Tibial artery (tissue), 4 donors: ENCODE data around the gene MACROD2.

ENCODE experiments used
- DNase-seq, 2 donors: peaks; one replicate each; pipeline ENCODE4 v3.0.0-alpha.2; 2019
- H3K27ac ChIP-seq, 2 donors: fragments of 200-600 bp; sonication (generic) in 1 of 2; 1 replicate in 1 of 2; 2 replicates in 1 of 2; pipeline ENCODE4 v1.5.1; 2018 to 2019; ENCODE audit warnings: mild to moderate bottlenecking in 1 of 2
- H3K27me3 ChIP-seq, 2 donors: fragments of 200-600 bp; sonication (generic) in 1 of 2; one replicate each; pipeline versions ENCODE4 v1.5.1 to v1.6.0; 2016 to 2019
- H3K36me3 ChIP-seq, 3 donors: fragments of 200-600 bp; sonication (generic) in 2 of 3; one replicate each; pipeline ENCODE4 v1.5.1; 2016 to 2019; ENCODE audit warnings: mild to moderate bottlenecking in 2 of 3
- H3K4me1 ChIP-seq, 4 donors: fragments of 200-600 bp; sonication (generic) in 2 of 4; 1 replicate in 3 of 4; 2 replicates in 1 of 4; pipeline ENCODE4 v1.5.1; 2016 to 2019
- H3K4me3 ChIP-seq, 2 donors: fragments of 200-600 bp; sonication (generic) in 1 of 2; 1 replicate in 1 of 2; 2 replicates in 1 of 2; pipeline ENCODE4 v1.5.1; 2018 to 2019; ENCODE audit warnings: mild to moderate bottlenecking in 2 of 2
- H3K9me3 ChIP-seq, 3 donors: fragments of 200-600 bp; sonication (generic) in 1 of 3; one replicate each; pipeline ENCODE4 v1.5.1; 2016 to 2019
- intact Hi-C: fragments of 100-400 bp; cut with DNase I; formaldehyde crosslinking; loops from one replicate; pipeline ENCODE4 v1.15.0; 2023; ENCODE audit warnings: low total_unique reads
- TF ChIP-seq, protein P1 (sequence below), 2 experiments: fragments of 200-600 bp in 1 of 2; fragments of 450-650 bp in 1 of 2; IDR thresholded peaks; one replicate each; pipeline ENCODE4 v1.5.1; 2017 to 2019; ENCODE audit warnings: antibody characterized with exemption in 2 of 2, mild to moderate bottlenecking in 1 of 2, moderate library complexity in 1 of 2

The MACROD2 gene

DNA sequence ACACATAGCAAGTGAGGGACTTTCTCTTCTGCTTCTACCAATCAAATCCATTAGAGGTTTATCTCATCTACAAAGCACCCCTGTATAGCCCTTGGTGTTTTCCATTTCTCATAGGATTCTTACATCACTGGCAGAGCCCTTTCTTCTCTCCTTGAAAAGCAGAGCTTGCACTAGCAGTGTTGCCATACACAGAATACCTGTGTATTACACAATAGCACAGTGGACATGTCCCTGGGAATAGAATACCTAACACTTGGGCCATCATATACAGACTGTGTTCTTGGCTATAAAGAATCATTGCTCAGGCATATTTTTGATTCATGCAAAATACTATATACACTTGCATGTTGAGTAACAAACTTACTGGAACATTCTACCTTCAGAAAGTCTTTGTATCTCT is 1996.0 kb downstream of the MACROD2 start:
- intact Hi-C loops: no loop called here
- TF ChIP-seq, protein P1, sequence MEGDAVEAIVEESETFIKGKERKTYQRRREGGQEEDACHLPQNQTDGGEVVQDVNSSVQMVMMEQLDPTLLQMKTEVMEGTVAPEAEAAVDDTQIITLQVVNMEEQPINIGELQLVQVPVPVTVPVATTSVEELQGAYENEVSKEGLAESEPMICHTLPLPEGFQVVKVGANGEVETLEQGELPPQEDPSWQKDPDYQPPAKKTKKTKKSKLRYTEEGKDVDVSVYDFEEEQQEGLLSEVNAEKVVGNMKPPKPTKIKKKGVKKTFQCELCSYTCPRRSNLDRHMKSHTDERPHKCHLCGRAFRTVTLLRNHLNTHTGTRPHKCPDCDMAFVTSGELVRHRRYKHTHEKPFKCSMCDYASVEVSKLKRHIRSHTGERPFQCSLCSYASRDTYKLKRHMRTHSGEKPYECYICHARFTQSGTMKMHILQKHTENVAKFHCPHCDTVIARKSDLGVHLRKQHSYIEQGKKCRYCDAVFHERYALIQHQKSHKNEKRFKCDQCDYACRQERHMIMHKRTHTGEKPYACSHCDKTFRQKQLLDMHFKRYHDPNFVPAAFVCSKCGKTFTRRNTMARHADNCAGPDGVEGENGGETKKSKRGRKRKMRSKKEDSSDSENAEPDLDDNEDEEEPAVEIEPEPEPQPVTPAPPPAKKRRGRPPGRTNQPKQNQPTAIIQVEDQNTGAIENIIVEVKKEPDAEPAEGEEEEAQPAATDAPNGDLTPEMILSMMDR (IDR thresholded peaks at IDR 0.05): no peak

DNA sequence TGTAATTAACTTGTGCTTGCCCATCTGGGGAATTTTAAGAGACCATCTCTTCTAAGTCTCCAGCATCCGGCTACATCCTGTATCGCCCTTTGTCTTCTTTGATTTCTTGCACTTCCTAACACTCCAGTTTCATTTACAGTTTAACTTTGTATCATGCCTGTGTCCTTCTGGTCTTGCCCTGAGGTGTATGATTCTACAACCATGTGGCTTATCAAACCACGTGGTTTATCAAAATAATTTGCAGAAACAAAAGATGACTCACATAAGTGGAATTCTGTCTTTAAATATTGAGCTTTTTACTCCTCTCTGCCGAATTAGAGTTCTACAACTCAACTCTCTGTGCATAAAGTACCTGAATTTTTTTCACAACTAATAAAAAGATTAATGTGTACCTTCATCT is 1997.2 kb downstream of the MACROD2 start:
- Histone ChIP-seq H3K4me1 (no peaks in the 10 kb centered on the region), H3K27ac (no peak overlapping the region), H3K4me3 (no peak overlapping the region), H3K27me3 (no peaks in the 10 kb centered on the region), H3K36me3 (peaks cover 0 to 2% (median 0%) of the 10 kb centered on the region in 3 donors), H3K9me3 (peaks cover 0 to 14% (median 10%) of the 10 kb centered on the region in 3 donors)
- TF ChIP-seq, protein P1 (IDR thresholded peaks at IDR 0.05): no peak
- intact Hi-C loops: no loop called here
- no peak for DNase-seq

More for the DNA sequence above, 1996.0 kb downstream of the MACROD2 start:
- H3K4me3 ChIP-seq: no peak overlapping the region
- H3K9me3 ChIP-seq: peaks cover 0 to 3% (median 0%) of the 10 kb centered on the region in 3 donors
- DNase-seq: no peak
- no peaks in the 10 kb centered on the region for H3K4me1 ChIP-seq
- no peaks in the 10 kb centered on the region for H3K27me3 ChIP-seq
- no peak overlapping the region for H3K27ac ChIP-seq
- no peaks in the 10 kb centered on the region for H3K36me3 ChIP-seq

DNA sequence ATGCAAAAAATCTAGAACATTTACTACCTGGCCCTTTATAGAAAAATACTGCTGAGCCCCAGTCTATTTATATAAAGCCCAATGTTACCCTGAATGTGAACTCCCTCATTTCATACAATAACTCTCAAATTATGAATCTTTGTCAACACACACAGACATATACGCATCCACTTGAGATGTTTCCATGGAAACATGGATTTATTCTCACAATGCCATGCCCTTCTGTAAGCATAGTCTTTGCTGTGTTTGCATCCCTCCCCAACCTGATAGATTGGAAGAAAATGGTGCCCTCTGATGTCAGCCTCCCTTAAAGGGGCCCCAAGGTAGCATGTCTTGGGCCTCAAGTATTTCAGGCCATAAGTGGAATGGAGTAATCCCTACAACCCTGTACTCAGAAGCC is 2004.8 kb downstream of the MACROD2 start:
- Histone ChIP-seq H3K27me3 (no peaks in the 10 kb centered on the region), H3K27ac (no peak overlapping the region), H3K4me3 (no peak overlapping the region), H3K9me3 (peaks cover 0 to 23% (median 18%) of the 10 kb centered on the region in 3 donors), H3K4me1 (no peaks in the 10 kb centered on the region), H3K36me3 (peaks cover 0 to 6% (median 0%) of the 10 kb centered on the region in 3 donors)
- TF ChIP-seq, protein P1 (IDR thresholded peaks at IDR 0.05): no peak
- intact Hi-C loops: no loop called here
- no peak for DNase-seq

DNA sequence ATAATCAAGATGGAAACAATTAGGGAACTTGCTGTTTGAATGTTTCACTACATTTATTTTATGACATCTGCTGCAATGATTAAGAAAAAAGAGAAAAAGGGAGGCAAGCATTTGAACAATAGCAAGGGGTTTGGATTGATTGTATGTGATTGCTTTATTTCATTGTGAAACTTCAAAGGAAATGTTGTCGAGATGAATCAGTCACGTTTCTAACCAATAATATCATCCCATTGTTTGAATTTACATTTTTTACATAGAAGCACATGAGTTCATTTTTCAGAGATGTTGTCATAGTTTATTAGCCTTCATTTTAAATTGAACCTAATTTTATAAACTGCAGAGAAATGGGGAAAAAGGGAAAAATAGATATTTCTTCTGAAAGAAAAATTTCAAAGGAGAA is 2006.0 kb downstream of the MACROD2 start:
- peaks cover 0 to 23% (median 15%) of the 10 kb centered on the region in 3 donors for H3K9me3 ChIP-seq
- H3K4me1 ChIP-seq: no peaks in the 10 kb centered on the region
- H3K27me3 ChIP-seq: no peaks in the 10 kb centered on the region
- peaks cover 0 to 6% (median 0%) of the 10 kb centered on the region in 3 donors for H3K36me3 ChIP-seq
- TF ChIP-seq, protein P1 (IDR thresholded peaks at IDR 0.05): no peak
- DNase-seq: no peak
- no peak overlapping the region for H3K27ac ChIP-seq
- no peak overlapping the region for H3K4me3 ChIP-seq
- intact Hi-C loops: no loop called here

DNA sequence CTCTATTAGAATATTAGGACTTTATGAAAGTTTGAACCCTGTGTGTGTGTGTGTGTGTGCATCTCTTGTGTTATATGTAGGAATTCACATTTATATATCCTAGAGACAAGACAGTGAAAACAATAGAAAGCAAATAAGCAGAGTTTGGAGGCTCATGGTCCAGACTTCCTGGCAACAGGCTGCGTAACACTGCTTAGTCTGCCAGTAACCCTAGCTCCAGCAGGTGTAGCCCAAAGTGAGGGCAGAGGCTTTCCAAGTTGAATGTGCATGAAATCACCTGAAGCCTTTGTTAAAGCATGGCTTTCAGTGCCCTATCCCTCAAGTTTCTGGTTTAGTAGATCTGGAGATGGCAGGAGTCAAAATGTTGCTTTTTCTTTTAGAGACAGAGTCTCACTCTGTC is 2008.0 kb downstream of the MACROD2 start:
- Histone ChIP-seq H3K4me3 (no peak overlapping the region), H3K27ac (no peak overlapping the region), H3K27me3 (no peaks in the 10 kb centered on the region), H3K4me1 (no peaks in the 10 kb centered on the region), H3K36me3 (no peaks in the 10 kb centered on the region), H3K9me3 (peaks cover 0 to 7% (median 0%) of the 10 kb centered on the region in 3 donors)
- intact Hi-C loops: no loop called here
- no peak for DNase-seq
- TF ChIP-seq, protein P1 (IDR thresholded peaks at IDR 0.05): no peak
